Endothelial cell of umbilical vein (primary cell): ENCODE measurements around the gene KIF26A. TPM values are rescaled to one million over a fixed set of nuclear protein-coding genes. Genes with fewer than 3 reads are reported as not detected.

Experiments used
- BruUV-seq: library from RNA; stranded (reverse); fragments of 400-500 nt; replicated peaks from 2 replicates; lab custom pipeline; 2021; lab: Mats Ljungman, UMichigan
- CTCF ChIA-PET: fragments of 300-600, 350-600 bp; sonication (Branson Sonifier 250); formaldehyde crosslinking; loops from one replicate; lab custom pipeline; 2021; ENCODE audit warnings: antibody characterized with exemption, inconsistent platforms; lab: Charles Lee
- POLR2A ChIA-PET: fragments of 300-600, 350-600 bp; sonication (Branson Sonifier 250); formaldehyde crosslinking; loops from one replicate; lab custom pipeline; 2021; ENCODE audit warnings: antibody characterized with exemption, inconsistent platforms; lab: Charles Lee
- DNase-seq: peaks from one replicate; pipeline ENCODE4 v3.0.0-alpha.2; 2011; ENCODE audit warnings: low read depth, low spot score
- FAIRE-seq: peaks from 2 replicates; lab custom pipeline; 2011; peaks lifted over from hg19 to GRCh38; lab: Jason Lieb, UNC
- H2AFZ ChIP-seq: 2 replicates; pipeline ENCODE4 v1.6.0; 2012; ENCODE audit warnings: low read depth, low read length, control low read depth, inconsistent platforms
- H3K27ac ChIP-seq: 2 replicates; pipeline ENCODE4 v1.5.1; 2011; ENCODE audit warnings: low read depth, mild to moderate bottlenecking, control low read depth, low read length, moderate library complexity; ENCODE audit not compliant: insufficient read depth
- H3K27me3 ChIP-seq, 2 experiments: 2 replicates each; pipeline versions ENCODE4 v1.6.0 to v1.6.1; 2011; ENCODE audit warnings: low read length in 2 of 2, mixed read lengths in 1 of 2; ENCODE audit not compliant: control insufficient read depth in 2 of 2, insufficient read depth in 2 of 2
- H3K36me3 ChIP-seq, 2 experiments: 2 replicates in 1 of 2; 3 replicates in 1 of 2; pipeline ENCODE4 v1.5.1; 2011; ENCODE audit warnings: low read length in 2 of 2, mild to moderate bottlenecking in 1 of 2, moderate library complexity in 1 of 2; ENCODE audit not compliant: control insufficient read depth in 2 of 2, insufficient read depth in 2 of 2; ENCODE audit errors: extremely low read depth in 1 of 2
- H3K4me1 ChIP-seq: 3 replicates; pipeline ENCODE4 v1.5.1; 2011; ENCODE audit warnings: mild to moderate bottlenecking, low read length; ENCODE audit not compliant: control insufficient read depth, insufficient read depth; ENCODE audit errors: extremely low read depth
- H3K4me2 ChIP-seq: 2 replicates; pipeline ENCODE4 v1.6.1; 2011; ENCODE audit warnings: low read length, control low read depth, mixed read lengths; ENCODE audit not compliant: insufficient read depth
- H3K4me3 ChIP-seq, 3 experiments: fragments of 200-600 bp in 1 of 3; sonication (generic), shearing (Covaris generic) in 1 of 3; replicated peaks in 1 of 3; 2 replicates each; pipeline ENCODE4 v1.5.1; 2011 to 2016; ENCODE audit warnings: control low read depth in 3 of 3, low read length in 3 of 3, mild to moderate bottlenecking in 2 of 3, inconsistent platforms in 1 of 3, low read depth in 1 of 3, moderate library complexity in 1 of 3; ENCODE audit not compliant: insufficient read depth in 1 of 3
- H3K79me2 ChIP-seq: 2 replicates; pipeline ENCODE4 v1.6.0; 2012; ENCODE audit warnings: low read length, inconsistent platforms; ENCODE audit not compliant: control insufficient read depth, insufficient read depth
- H3K9ac ChIP-seq: replicated peaks from 2 replicates; pipeline ENCODE3; 2011; ENCODE audit warnings: low read length, control low read depth; ENCODE audit not compliant: insufficient read depth; ENCODE audit errors: extremely low read depth
- H3K9me1 ChIP-seq: replicated peaks from 3 replicates; pipeline ENCODE4 v1.6.0; 2011; ENCODE audit warnings: mild to moderate bottlenecking, low read length; ENCODE audit not compliant: control insufficient read depth, insufficient read depth; ENCODE audit errors: extremely low read depth
- H3K9me3 ChIP-seq: replicated peaks from 2 replicates; pipeline ENCODE4 v1.5.1; 2012; ENCODE audit warnings: low read length, inconsistent platforms; ENCODE audit not compliant: control insufficient read depth, insufficient read depth
- H4K20me1 ChIP-seq: replicated peaks from 2 replicates; pipeline ENCODE3; 2011; ENCODE audit warnings: mild to moderate bottlenecking, low read length; ENCODE audit not compliant: control insufficient read depth, insufficient read depth; ENCODE audit errors: extremely low read depth
- FOS ChIP-seq: IDR thresholded peaks from 2 replicates; pipeline ENCODE4 v1.6.1; 2011; ENCODE audit warnings: mild to moderate bottlenecking, low read length, moderate library complexity, borderline replicate concordance; ENCODE audit not compliant: insufficient read depth
- GATA2 ChIP-seq: IDR thresholded peaks from 2 replicates; pipeline ENCODE4 v1.7.0; 2011; ENCODE audit warnings: low read depth, mild to moderate bottlenecking, moderate library complexity, mixed read lengths, low read length; ENCODE audit not compliant: insufficient read length, insufficient read depth
- JUN ChIP-seq: IDR thresholded peaks from 2 replicates; pipeline ENCODE4 v1.6.1; 2011; ENCODE audit warnings: borderline replicate concordance, low read depth; ENCODE audit not compliant: insufficient read length, insufficient read depth
- MYC ChIP-seq: IDR thresholded peaks from one replicate; pipeline ENCODE4 v1.6.1; 2011; ENCODE audit warnings: mild to moderate bottlenecking, low read depth, low read length
- POLR2AphosphoS5 ChIP-seq: IDR thresholded peaks from 2 replicates; pipeline ENCODE4 v1.6.1; 2012; ENCODE audit warnings: low read depth, mild to moderate bottlenecking, control low read depth, low read length, moderate library complexity; ENCODE audit not compliant: insufficient read depth
- dilution Hi-C: fragments of 300-500 bp; cut with MboI; formaldehyde crosslinking; loops from one replicate; pipeline ENCODE4 v1.15.0; 2019; ENCODE audit warnings: low sequenced_read_pairs; ENCODE audit not compliant: extremely low pct_ligation_motif_present
- intact Hi-C: fragments of 100-400 bp; cut with micrococcal nuclease; formaldehyde crosslinking; loops from one replicate; pipeline ENCODE4 v1.10.0; 2022
- polyA plus RNA-seq, 4 experiments: library from polyadenylated mRNA; depleted of rRNA in 3 of 4; stranded (reverse) in 3 of 4; unstranded in 1 of 4; fragments of >200 nt; gene quantifications; 2 replicates each; pipeline versions ENCODE4 v1.2.1 to v1.2.3, GENCODE V29; 2011 to 2012; ENCODE audit warnings: missing spikeins in 1 of 4
- total RNA-seq: library from RNA; stranded (reverse); gene quantifications from 2 replicates; pipeline ENCODE4 v1.2.3, GENCODE V29; 2021

KIF26A gene
- total and polyA plus RNA-seq, 2 donors (not counting 3 experiments of a cell fraction or from before 2014, with no cell fraction given) = 3.6 to 10.7 TPM

GRCh38 chr14:104222396-104223036 is 84.1 kb downstream of the KIF26A start:
- H3K36me3 ChIP-seq = no peaks in the 10 kb centered on the region
- H3K9me1 ChIP-seq = no peaks in the 10 kb centered on the region
- dilution Hi-C loops (no loop called here), intact Hi-C loops (loop anchor here (5.0 kb wide), 2 partner anchors 35 to 145 kb away; no protein-coding TSS in a partner anchor)
- H3K9ac ChIP-seq = no peak overlapping the region
- H2AFZ ChIP-seq = no peak overlapping the region
- POLR2A ChIA-PET = no interaction called here
- CTCF ChIA-PET = interaction anchor here (1.6 to 4.2 kb wide), 3 partner anchors 47 to 342 kb away, joined by 5 to 32 read pairs (median 12); no protein-coding TSS in a partner anchor
- no peaks in the 10 kb centered on the region for H3K4me1 ChIP-seq
- TF ChIP-seq MYC (no peak), POLR2AphosphoS5 (no peak), FOS (no peak), GATA2 (no peak), JUN (no peak)
- FAIRE-seq (no peak), DNase-seq (no peak)
- no peaks in the 10 kb centered on the region for H3K9me3 ChIP-seq
- H3K4me3 ChIP-seq = no peak overlapping the region
- no peaks in the 10 kb centered on the region for H4K20me1 ChIP-seq
- H3K79me2 ChIP-seq = no peaks in the 10 kb centered on the region
- no peak overlapping the region for H3K27ac ChIP-seq
- BruUV-seq = no TSS peak
- H3K27me3 ChIP-seq = no peaks in the 10 kb centered on the region
- H3K4me2 ChIP-seq = no peak overlapping the region
